GM18505 (cell line): ENCODE results near the gene PDE3A.

ENCODE experiments used
- ATAC-seq: cut with Tn5 transposase; IDR thresholded peaks from one replicate; pipeline ENCODE4 v1.9.1; 2021; ENCODE audit not compliant: unreplicated experiment
- POLR2A ChIP-seq: IDR thresholded peaks from 4 replicates; pipeline ENCODE4 v1.6.1; 2011; ENCODE audit warnings: borderline replicate concordance; ENCODE audit not compliant: insufficient read depth, insufficient read length; ENCODE audit errors: extremely low read depth

PDE3A gene

DNA sequence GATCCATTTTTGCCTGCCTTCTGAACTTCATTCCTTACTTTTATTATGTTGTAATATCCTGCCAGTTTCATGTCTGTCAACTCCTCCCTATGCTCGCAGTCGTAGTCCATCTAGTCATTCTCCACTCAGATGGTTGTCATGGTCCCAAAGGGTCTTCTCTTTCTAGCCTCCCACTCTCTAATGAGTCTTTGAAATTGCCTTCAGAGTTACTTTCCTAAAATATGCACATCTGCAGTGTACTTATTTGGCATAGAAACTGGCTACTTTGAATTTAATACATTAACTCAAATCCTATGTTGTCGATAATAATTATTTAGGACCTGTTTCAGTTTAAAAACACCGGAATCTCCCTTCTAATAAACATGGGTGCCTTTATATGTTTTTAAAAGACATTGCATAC is 101.0 kb downstream of the PDE3A start:
- no peak for ATAC-seq
- TF ChIP-seq POLR2A: no peak

DNA sequence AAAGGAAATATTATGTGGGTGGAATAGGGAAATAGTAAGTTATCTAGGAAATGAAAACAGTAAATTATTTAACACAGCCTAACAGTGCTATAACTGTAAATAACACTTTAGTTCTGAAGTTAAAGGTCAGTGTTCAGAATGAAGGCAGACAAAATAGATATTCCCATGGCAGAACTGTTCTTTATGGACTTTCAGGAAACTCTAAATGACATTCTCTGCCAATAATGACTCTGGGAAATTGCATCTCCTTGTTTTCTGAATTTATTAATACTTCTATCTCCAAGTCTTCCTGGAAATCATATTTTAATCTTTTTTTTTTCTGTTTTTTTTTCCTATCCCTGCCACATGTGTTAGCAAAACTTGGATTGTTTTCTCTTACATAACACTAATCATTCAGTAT is 101.4 kb downstream of the PDE3A start:
- no peak for ATAC-seq

GRCh38 chr12:20472102-20472782 is 103.9 kb downstream of the PDE3A start:
- ATAC-seq: no peak
- no peak for TF ChIP-seq POLR2A

More for the DNA sequence above, 101.4 kb downstream of the PDE3A start:
- TF ChIP-seq POLR2A: no peak

- no peak for ATAC-seq
- TF ChIP-seq POLR2A: no peak
Measured at GRCh38 chr12:20473133-20473532, 104.8 kb downstream of the PDE3A start.

DNA sequence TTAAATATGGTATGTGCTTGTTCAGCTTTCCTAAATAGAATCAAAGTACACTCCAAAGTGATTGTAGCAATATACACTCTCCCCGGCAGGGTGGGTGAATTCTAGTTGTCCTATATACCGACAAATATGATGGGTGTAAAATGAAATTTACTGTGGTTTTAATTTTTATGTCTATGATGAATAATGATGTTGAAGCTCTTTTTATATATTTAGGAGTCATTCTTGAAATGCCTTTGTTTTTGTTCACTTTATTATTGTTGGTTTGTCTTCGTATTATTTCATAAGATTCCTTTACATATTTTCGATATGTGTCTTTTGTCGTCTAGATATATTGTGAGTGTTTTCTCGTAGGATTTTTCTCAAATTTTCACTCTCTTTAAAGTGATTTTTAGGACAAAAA is 105.7 kb downstream of the PDE3A start:
- no peak for TF ChIP-seq POLR2A
- ATAC-seq: no peak

- TF ChIP-seq POLR2A: no peak
- ATAC-seq: no peak
Measured at GRCh38 chr12:20474443-20474842, 106.1 kb downstream of the PDE3A start.

DNA sequence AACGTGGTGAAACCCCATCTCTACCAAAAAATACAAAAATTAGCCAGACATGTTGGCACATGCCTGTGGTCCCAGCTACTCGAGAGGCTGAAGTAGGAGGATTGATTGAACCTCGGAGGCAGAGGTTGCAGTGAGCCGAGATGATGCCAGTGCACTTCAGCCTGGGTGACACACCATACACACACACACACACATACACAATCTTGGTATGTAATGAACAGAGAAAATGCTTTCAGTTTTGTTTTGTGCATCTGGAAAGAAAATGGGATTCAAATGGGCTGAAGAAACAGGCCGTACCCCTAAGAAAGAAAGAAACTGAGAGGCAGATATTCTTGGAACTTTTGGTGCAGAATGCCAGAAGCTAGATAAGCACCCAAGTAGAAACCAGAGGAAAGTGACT is 107.2 kb downstream of the PDE3A start:
- ATAC-seq: no peak

DNA sequence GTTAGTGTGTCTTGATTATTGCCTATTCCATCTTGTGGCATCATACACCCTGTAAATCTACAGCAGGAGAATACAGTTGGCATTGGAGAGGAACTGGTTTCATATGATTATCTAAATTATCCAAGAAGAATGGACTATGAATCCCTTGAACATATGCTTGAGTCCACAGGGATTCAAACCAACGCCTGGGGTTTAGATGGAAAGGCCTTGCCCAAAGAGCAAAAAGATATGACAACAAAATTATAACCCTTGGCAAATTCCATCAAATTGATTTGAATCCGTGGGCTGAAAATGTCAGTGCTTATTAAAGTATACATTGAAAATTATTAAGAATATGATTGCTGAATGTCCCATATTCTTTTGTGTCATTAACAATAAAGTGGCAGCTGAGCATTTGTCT is 108.2 kb downstream of the PDE3A start:
- ATAC-seq: no peak
- TF ChIP-seq POLR2A: no peak

More for the DNA sequence above, 107.2 kb downstream of the PDE3A start:
- no peak for TF ChIP-seq POLR2A

- TF ChIP-seq POLR2A: no peak
- no peak for ATAC-seq
Measured at GRCh38 chr12:20477255-20477654, 108.9 kb downstream of the PDE3A start.

GRCh38 chr12:20477672-20478071 is 109.3 kb downstream of the PDE3A start:
- ATAC-seq: no peak
- no peak for TF ChIP-seq POLR2A

GRCh38 chr12:20482491-20483054 is 114.2 kb downstream of the PDE3A start:
- no peak for ATAC-seq
- TF ChIP-seq POLR2A: no peak

- no peak for TF ChIP-seq POLR2A
- ATAC-seq: no peak
Measured at GRCh38 chr12:20483776-20484175, 115.4 kb downstream of the PDE3A start.

DNA sequence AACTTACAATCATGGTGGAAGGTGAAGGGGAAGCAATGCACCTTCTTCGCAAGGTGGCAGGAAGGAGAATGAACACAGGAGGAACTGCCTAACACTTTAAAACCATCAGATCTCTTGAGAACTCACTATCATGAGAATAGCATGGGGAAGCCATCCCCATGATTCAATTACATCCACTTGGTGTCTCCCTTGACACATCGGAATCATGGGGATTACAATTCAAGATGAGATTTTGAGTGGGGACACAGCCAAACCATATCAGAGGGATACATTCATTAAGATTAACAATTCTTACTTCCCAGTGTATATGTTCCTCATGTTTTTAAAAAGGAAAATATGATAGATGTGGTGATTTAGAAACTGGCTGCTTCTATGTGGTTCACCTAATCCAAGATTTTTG is 117.9 kb downstream of the PDE3A start:
- no peak for ATAC-seq
- TF ChIP-seq POLR2A: no peak

GRCh38 chr12:20487519-20487918 is 119.2 kb downstream of the PDE3A start:
- ATAC-seq: no peak
- TF ChIP-seq POLR2A: no peak
